ENCODE data around the gene OR56B4.

- TF ChIP-seq CTCF (conservative IDR thresholded peaks at IDR 0.05) (no peak), ZFX (IDR thresholded peaks at IDR 0.05) (no peak)
Observed at GRCh38 chr11:6077723-6078122, 29.8 kb upstream of the OR56B4 start.

All from C4-2B (cell line).